ENCODE data around the gene FNIP1.

Gene FNIP1

DNA sequence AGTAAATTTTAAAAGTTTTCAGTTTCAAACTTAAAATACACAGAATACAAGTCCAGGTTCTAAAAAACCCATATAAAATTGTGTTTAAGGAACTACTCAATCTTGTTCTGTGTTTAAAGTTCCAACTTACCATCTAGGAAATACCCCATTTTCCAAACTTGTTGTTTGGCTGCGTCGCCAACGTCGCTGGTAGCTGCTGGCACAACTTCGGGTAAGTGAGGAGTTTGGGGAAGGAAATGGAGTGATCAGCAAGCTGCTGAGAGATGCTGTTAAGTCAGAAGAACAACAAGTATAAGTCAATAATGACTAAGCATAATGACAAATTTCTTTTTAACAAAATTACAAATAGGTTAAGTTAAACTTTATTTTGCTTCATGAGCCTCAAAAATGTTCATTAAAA lies 90.5 kb downstream of the FNIP1 start:
- no peak overlapping the region for H3K9ac ChIP-seq (ENCODE audit: low read depth, low read length, poor library complexity, severe bottlenecking)
- H3K4me2 ChIP-seq (ENCODE audit: low read depth, low read length, poor library complexity, severe bottlenecking): no peak overlapping the region
- no peaks in the 10 kb centered on the region for H3K79me2 ChIP-seq (ENCODE audit: insufficient read depth, low read length)
- no peaks in the 10 kb centered on the region for H3K9me2 ChIP-seq (replicated peaks; ENCODE audit: low read depth, low read length)
- H3K9me3 ChIP-seq (ENCODE audit: insufficient read depth, low read depth, low read length): no peaks in the 10 kb centered on the region
- H3K4me3 ChIP-seq (ENCODE audit: low read length, poor library complexity, severe bottlenecking): no peak overlapping the region
- TF ChIP-seq, protein P1, sequence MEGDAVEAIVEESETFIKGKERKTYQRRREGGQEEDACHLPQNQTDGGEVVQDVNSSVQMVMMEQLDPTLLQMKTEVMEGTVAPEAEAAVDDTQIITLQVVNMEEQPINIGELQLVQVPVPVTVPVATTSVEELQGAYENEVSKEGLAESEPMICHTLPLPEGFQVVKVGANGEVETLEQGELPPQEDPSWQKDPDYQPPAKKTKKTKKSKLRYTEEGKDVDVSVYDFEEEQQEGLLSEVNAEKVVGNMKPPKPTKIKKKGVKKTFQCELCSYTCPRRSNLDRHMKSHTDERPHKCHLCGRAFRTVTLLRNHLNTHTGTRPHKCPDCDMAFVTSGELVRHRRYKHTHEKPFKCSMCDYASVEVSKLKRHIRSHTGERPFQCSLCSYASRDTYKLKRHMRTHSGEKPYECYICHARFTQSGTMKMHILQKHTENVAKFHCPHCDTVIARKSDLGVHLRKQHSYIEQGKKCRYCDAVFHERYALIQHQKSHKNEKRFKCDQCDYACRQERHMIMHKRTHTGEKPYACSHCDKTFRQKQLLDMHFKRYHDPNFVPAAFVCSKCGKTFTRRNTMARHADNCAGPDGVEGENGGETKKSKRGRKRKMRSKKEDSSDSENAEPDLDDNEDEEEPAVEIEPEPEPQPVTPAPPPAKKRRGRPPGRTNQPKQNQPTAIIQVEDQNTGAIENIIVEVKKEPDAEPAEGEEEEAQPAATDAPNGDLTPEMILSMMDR (conservative IDR thresholded peaks at IDR 0.05; ENCODE audit: low read length): no peak
- peaks cover 3% of the 10 kb centered on the region; the same call in 1 of the 2 replicates for H3F3A ChIP-seq (ENCODE audit: low read depth)
- H2AFZ ChIP-seq (ENCODE audit: low read length): no peak overlapping the region
- H3K4me1 ChIP-seq (ENCODE audit: insufficient read depth, low read length, poor library complexity, severe bottlenecking): peaks cover 13% of the 10 kb centered on the region
- peaks cover 51% of the 10 kb centered on the region; the same call in 1 of the 2 replicates for H3K36me3 ChIP-seq (ENCODE audit: insufficient read depth, low read length)
- H3K27me3 ChIP-seq (ENCODE audit: insufficient read depth, low read length, poor library complexity, severe bottlenecking): no peaks in the 10 kb centered on the region
- no peaks in the 10 kb centered on the region for H4K20me1 ChIP-seq (ENCODE audit: insufficient read depth, low read length, poor library complexity, severe bottlenecking)

DNA sequence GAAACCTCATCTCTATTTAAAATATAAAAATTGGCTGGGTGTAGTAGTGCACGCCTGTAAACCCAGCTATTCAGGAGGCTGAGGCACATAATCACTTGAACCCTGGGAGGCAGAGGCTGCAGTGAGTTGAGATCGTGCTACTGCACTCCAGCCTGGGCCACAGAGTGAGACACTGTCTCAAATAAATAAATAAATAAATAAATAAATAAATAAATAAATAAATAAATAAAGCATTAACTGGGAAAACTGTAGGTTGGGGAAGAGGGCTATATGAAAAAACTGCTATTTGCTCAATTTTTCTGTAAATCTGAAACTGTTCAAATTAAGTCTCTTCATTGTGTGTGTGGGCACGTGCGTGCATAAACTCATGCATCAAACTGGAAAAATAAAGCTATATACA lies 101.9 kb downstream of the FNIP1 start:
- Histone ChIP-seq H3K4me2 (ENCODE audit: low read depth, low read length, poor library complexity, severe bottlenecking) (no peak overlapping the region), H3K4me1 (ENCODE audit: insufficient read depth, low read length, poor library complexity, severe bottlenecking) (no peaks in the 10 kb centered on the region), H3K4me3 (ENCODE audit: low read length, poor library complexity, severe bottlenecking) (no peak overlapping the region), H3K9ac (ENCODE audit: low read depth, low read length, poor library complexity, severe bottlenecking) (no peak overlapping the region), H4K20me1 (ENCODE audit: insufficient read depth, low read length, poor library complexity, severe bottlenecking) (no peaks in the 10 kb centered on the region), H3K27me3 (ENCODE audit: insufficient read depth, low read length, poor library complexity, severe bottlenecking) (no peaks in the 10 kb centered on the region), H3K9me3 (ENCODE audit: insufficient read depth, low read depth, low read length) (no peaks in the 10 kb centered on the region), H3K36me3 (ENCODE audit: insufficient read depth, low read length) (peaks cover 32% of the 10 kb centered on the region; the same call in 1 of the 2 replicates), H2AFZ (ENCODE audit: low read length) (no peak overlapping the region), H3K79me2 (ENCODE audit: insufficient read depth, low read length) (no peaks in the 10 kb centered on the region), H3K9me2 (replicated peaks; ENCODE audit: low read depth, low read length) (no peaks in the 10 kb centered on the region), H3F3A (ENCODE audit: low read depth) (no peaks in the 10 kb centered on the region)
- TF ChIP-seq, protein P1 (conservative IDR thresholded peaks at IDR 0.05; ENCODE audit: low read length): no peak
- no peak for TF ChIP-seq EZH2phosphoT487 (IDR thresholded peaks at IDR 0.05; ENCODE audit: borderline replicate concordance)

DNA sequence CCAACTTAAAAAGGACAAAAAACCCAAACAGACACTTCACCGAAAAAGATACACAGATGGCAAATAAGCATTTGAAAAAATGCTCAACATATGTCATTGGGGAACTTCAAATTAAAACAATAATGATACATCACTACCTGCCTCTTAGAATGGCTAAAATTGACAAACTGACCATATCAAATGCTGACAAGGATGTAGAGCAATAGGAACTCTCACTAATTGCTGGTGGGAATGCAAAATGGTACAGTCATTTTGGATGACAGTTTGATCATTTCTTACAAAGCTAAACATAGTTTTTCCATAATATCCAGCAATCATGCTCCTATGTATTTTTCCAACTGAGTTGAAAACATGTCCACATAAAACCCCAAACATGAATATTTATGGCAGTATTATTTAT lies 102.9 kb downstream of the FNIP1 start:
- TF ChIP-seq, protein P1 (conservative IDR thresholded peaks at IDR 0.05; ENCODE audit: low read length): no peak
- no peak for TF ChIP-seq EZH2phosphoT487 (IDR thresholded peaks at IDR 0.05; ENCODE audit: borderline replicate concordance)
- no peaks in the 10 kb centered on the region for H3K27me3 ChIP-seq (ENCODE audit: insufficient read depth, low read length, poor library complexity, severe bottlenecking)
- H3K79me2 ChIP-seq (ENCODE audit: insufficient read depth, low read length): no peaks in the 10 kb centered on the region
- H3F3A ChIP-seq (ENCODE audit: low read depth): no peaks in the 10 kb centered on the region
- H3K4me2 ChIP-seq (ENCODE audit: low read depth, low read length, poor library complexity, severe bottlenecking): no peak overlapping the region
- H3K9me2 ChIP-seq (replicated peaks; ENCODE audit: low read depth, low read length): no peaks in the 10 kb centered on the region
- no peak overlapping the region for H3K9ac ChIP-seq (ENCODE audit: low read depth, low read length, poor library complexity, severe bottlenecking)
- H3K9me3 ChIP-seq (ENCODE audit: insufficient read depth, low read depth, low read length): no peaks in the 10 kb centered on the region
- H3K36me3 ChIP-seq (ENCODE audit: insufficient read depth, low read length): peaks cover 35% of the 10 kb centered on the region; the same call in 1 of the 2 replicates
- H3K4me3 ChIP-seq (ENCODE audit: low read length, poor library complexity, severe bottlenecking): no peak overlapping the region
- H4K20me1 ChIP-seq (ENCODE audit: insufficient read depth, low read length, poor library complexity, severe bottlenecking): no peaks in the 10 kb centered on the region
- H2AFZ ChIP-seq (ENCODE audit: low read length): no peak overlapping the region
- H3K4me1 ChIP-seq (ENCODE audit: insufficient read depth, low read length, poor library complexity, severe bottlenecking): no peaks in the 10 kb centered on the region

Data from Loucy (cell line).